ENCODE results near the gene MYL5.
"Not testable (repeated sequence)": the region's sequence is repeated elsewhere in the genome, so short reads cannot be mapped to it uniquely, and the experiment has no call there.

The MYL5 gene

GRCh38 chr4:687048-687970 is 13.0 kb downstream of the MYL5 start:
- peak; percentile 96 for DNase-seq

GRCh38 chr4:687971-688853 is 13.9 kb downstream of the MYL5 start:
- DNase-seq: no peak

- peak; percentile 43 for DNase-seq
Measured at GRCh38 chr4:688854-689681, 14.7 kb downstream of the MYL5 start, which contains the start of gene SLC49A3. SLC49A3 (minus strand) TSS chr4:689151; CDS start chr4:689127, 24 bp downstream.

- DNase-seq: no peak
Measured at GRCh38 chr4:689723-690122, 15.4 kb downstream of the MYL5 start.

- DNase-seq: no peak
Measured at GRCh38 chr4:692771-693554, 18.6 kb downstream of the MYL5 start.

GRCh38 chr4:694341-694940 is 20.1 kb downstream of the MYL5 start:
- not testable (repeated sequence) for DNase-seq

- no peak for DNase-seq
Measured at GRCh38 chr4:699816-700580, 25.7 kb downstream of the MYL5 start.

- DNase-seq: no peak
Measured at GRCh38 chr4:700587-701264, 26.4 kb downstream of the MYL5 start.

- DNase-seq: no peak
Measured at GRCh38 chr4:702618-703048, 28.3 kb downstream of the MYL5 start.

GRCh38 chr4:703336-704197 is 29.2 kb downstream of the MYL5 start:
- DNase-seq: no peak

GRCh38 chr4:704198-704891 is 30.0 kb downstream of the MYL5 start:
- no peak for DNase-seq

- no peak for DNase-seq
Measured at GRCh38 chr4:704971-705277, 30.6 kb downstream of the MYL5 start.

- DNase-seq: peak; percentile 100
Measured at GRCh38 chr4:705278-706082, 31.1 kb downstream of the MYL5 start, which contains the start of gene PCGF3. PCGF3 (plus strand) TSS chr4:705832; CDS start chr4:733681, 27,849 bp downstream.

GRCh38 chr4:706083-706633 is 31.8 kb downstream of the MYL5 start:
- DNase-seq: not testable (repeated sequence)

GRCh38 chr4:706834-707598 is 32.7 kb downstream of the MYL5 start:
- DNase-seq: no peak

- DNase-seq: no peak
Measured at GRCh38 chr4:707929-708630, 33.7 kb downstream of the MYL5 start.
